Fibroblast of villous mesenchyme (primary cell): ENCODE data around the gene UQCC2. TPM values are rescaled to one million over a fixed set of nuclear protein-coding genes. Genes with fewer than 3 reads are reported as not detected.

Source experiments
- DNase-seq: peaks from one replicate; pipeline ENCODE4 v3.0.0-alpha.2; 2010; ENCODE audit warnings: low read depth
- H3K4me3 ChIP-seq: 2 replicates; pipeline ENCODE4 v1.5.1; 2011; ENCODE audit warnings: low read depth, mild to moderate bottlenecking, low read length
- total RNA-seq: library from RNA; depleted of rRNA; stranded (reverse); fragments of >200 nt; gene quantifications from 2 replicates; pipeline ENCODE4 v1.2.3, GENCODE V29; 2012
- TF ChIP-seq, protein P1 (sequence below): IDR thresholded peaks from 2 replicates; pipeline ENCODE4 v1.5.1; 2012; ENCODE audit warnings: low read depth, mild to moderate bottlenecking, low read length; ENCODE audit not compliant: insufficient read depth

UQCC2 gene
- total RNA-seq, 1 donor: 24.6 TPM

DNA sequence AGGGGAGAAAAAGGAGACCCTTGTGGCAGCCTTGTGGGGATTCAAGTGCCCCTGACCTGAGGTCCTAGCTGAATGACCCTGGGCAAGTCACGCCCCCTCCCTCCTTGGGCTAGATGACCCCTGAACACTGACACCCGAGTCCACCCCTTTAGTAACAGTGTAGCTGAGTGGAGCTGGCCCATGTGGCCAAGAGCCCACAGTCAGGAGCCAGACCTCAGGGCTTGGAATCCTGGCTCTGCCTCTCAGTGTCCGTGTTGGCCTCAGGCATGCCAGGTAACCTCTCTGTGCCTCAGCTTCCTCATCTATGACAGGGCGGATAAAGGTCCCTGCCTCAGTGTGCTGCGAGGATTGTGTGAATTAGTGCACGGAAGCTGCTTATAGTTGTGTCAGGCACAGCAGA lies 20.9 kb upstream of the UQCC2 start:
- H3K4me3 ChIP-seq: no peak overlapping the region
- no peak for DNase-seq
- TF ChIP-seq, protein P1, sequence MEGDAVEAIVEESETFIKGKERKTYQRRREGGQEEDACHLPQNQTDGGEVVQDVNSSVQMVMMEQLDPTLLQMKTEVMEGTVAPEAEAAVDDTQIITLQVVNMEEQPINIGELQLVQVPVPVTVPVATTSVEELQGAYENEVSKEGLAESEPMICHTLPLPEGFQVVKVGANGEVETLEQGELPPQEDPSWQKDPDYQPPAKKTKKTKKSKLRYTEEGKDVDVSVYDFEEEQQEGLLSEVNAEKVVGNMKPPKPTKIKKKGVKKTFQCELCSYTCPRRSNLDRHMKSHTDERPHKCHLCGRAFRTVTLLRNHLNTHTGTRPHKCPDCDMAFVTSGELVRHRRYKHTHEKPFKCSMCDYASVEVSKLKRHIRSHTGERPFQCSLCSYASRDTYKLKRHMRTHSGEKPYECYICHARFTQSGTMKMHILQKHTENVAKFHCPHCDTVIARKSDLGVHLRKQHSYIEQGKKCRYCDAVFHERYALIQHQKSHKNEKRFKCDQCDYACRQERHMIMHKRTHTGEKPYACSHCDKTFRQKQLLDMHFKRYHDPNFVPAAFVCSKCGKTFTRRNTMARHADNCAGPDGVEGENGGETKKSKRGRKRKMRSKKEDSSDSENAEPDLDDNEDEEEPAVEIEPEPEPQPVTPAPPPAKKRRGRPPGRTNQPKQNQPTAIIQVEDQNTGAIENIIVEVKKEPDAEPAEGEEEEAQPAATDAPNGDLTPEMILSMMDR: no peak

DNA sequence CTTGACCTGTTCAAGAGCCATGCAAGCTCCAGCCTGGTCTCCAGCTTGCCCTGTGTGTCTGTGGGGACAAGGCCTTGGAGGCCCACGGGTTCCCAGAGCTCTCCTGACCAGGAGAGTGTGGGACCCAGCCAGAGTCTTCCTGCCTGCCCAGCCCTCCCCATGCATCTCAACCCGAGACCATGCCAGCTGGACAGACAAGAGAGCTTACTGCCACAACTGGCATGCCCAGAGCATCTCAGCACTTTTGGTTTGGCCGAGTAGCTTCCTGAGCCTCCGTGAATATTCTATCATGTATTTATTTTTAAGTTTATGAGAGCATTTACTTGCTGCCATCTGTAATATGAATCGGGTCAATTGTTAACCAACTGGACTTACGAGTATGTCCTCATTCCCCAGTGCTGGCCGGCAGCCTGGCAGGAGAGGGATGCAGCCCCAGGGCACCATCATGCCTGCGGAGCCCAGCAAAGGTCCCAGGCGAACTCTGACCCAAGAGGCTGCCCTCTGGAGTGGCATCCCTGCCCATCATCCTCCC lies 20.3 kb upstream of the UQCC2 start:
- H3K4me3 ChIP-seq: no peak overlapping the region
- DNase-seq: no peak
- TF ChIP-seq, protein P1: no peak

DNA sequence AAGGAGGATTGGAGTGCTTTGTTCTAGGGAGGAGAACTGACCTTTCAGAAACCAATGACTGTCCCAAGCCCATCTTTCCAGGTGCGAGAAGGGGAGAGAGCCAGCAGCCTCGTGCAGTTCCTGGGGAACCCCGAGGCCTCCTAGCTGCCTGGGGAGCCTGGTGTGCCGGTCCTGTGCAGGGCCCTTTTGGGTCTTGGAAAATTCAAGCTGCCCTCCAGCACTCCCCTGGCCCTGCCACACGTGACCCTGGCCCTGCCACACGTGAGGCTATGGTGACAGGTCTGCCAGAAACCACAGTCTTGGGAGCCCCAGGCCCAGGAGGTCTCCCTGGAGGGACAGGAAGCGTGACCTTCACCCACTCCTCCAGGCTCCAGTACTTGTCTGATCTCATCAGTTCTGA lies 19.5 kb upstream of the UQCC2 start:
- no peak overlapping the region for H3K4me3 ChIP-seq
- TF ChIP-seq, protein P1: no peak
- no peak for DNase-seq

DNA sequence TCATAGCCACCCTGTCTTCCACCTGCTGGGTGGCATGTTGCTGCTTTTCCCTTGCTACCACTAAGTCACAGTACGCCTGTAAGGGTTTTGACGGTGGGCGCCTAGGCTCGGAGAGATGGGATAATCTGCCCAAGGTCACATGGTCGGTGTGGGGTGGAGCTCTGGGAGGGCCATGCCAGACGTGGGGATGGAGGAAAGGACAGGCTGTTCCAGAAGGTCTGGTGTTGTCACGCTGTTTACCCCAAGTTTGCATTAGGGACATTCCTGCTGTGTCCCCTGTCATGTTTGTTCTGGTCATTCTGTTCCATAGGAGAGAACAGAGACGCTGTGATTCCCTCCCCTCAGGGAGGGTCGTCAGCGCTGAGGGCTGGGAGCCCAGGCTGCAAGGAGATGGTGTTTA lies 19.1 kb upstream of the UQCC2 start:
- TF ChIP-seq, protein P1: no peak
- DNase-seq: no peak
- no peak overlapping the region for H3K4me3 ChIP-seq

DNA sequence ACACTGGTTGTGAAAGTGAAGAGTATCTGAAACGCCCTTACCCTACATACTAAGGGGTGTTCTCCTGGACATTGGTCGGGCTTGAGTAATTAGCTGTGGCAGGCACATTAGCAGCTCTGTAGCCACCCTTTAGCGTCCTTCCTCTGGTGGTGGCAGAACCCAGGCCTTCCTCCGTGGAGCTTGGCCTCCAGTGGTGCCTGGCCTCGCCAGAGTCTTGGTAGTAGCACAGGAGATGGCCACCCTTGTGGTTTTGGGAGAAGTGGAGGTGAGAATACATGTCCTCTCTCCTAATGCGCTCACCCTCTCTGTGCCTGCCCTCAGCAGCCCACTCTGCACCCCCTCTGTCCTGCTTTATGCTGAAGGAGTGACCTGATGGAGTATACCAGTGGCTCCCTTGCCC lies 17.6 kb upstream of the UQCC2 start:
- no peak for DNase-seq
- TF ChIP-seq, protein P1: no peak
- no peak overlapping the region for H3K4me3 ChIP-seq

DNA sequence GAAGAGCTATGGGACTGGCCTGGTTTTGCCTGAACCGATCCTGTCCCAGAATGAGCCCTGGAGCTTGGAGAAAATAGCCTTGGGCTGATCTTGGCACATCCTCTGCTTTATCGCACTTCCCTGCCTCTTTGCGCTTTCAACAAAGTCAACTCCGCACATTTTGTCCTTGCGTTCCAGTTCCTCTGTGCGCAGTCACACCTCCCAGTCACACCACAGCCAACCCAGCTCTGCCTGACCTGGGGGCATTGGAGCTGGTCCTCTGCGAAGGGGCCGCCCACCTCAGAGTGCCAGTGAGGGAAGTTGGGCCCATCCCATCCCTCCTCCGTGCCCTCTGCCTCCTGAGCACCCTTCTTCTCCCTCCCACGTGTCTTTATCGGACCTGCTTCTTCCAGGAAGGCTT lies 16.9 kb upstream of the UQCC2 start:
- TF ChIP-seq, protein P1: no peak
- H3K4me3 ChIP-seq: no peak overlapping the region
- no peak for DNase-seq

DNA sequence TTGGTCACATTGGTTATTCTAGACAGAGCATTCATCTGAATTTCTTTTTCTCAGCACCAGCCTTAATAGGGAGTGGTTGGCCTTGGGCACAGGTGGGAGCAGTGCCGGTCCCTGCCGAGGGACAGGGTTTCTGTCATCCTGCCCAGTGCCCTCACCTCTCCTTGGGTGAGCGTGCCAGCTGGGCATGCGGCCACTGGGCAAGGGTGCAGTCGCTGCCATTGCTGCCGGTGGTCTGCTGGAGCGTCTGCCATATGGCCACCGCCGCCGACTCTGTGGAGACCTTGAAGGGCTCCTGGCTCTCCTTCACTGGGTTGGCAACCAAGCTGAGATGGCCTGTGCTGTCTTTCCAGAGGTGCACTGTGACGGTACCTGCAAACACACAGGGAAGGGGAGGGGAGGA lies 16.4 kb upstream of the UQCC2 start:
- no peak for DNase-seq
- TF ChIP-seq, protein P1: no peak
- no peak overlapping the region for H3K4me3 ChIP-seq
